Mucosa of gallbladder (tissue), 1 donor: ENCODE data around the gene ZDHHC8. TPM values are rescaled to one million over a fixed set of nuclear protein-coding genes. Genes with fewer than 3 reads are reported as not detected.

Source experiments
- DNase-seq: peaks from one replicate; pipeline ENCODE4 v3.0.0-alpha.2; 2020; ENCODE audit warnings: low spot score
- total RNA-seq: library from RNA; stranded (reverse); gene quantifications from one replicate; pipeline ENCODE4 v1.2.1, GENCODE V29; 2021
- donor health status: DM: no; HTN: no; CAD: no.

Gene ZDHHC8
- total RNA-seq, 1 donor from 2014 or later, result 64.8 TPM

- no peak for DNase-seq
Measured at GRCh38 chr22:20129747-20130014, 1.9 kb upstream of the ZDHHC8 start.

DNA sequence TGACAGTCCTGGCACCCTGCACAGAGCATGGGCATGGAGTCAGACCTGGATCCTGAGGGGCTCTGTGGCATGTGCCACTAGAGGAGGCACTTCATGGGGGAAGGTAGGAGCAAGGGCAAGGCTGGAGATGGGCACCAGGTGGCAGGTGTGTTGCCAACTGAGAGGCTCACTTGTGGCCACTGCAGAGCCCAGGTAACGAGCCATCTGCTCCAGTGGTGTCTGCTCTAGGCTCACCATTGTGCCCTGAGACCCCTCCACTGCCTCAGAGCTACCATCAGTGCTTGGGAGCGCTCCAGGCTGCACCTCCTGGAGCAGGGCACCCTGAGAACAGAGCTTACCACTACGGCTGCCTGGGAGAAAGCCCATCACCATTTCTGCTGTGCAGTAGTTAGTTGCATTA is 1.3 kb upstream of the ZDHHC8 start:
- DNase-seq, result no peak

GRCh38 chr22:20130731-20131596 is 640 bp upstream of the ZDHHC8 start:
- peak; percentile 72 for DNase-seq

- no peak for DNase-seq
Measured at GRCh38 chr22:20131859-20132685, 468 bp downstream of the ZDHHC8 start.

GRCh38 chr22:20132686-20133246 is 1.2 kb downstream of the ZDHHC8 start:
- DNase-seq, result no peak

- DNase-seq, result no peak
Measured at GRCh38 chr22:20133930-20134549, 2.4 kb downstream of the ZDHHC8 start.

DNA sequence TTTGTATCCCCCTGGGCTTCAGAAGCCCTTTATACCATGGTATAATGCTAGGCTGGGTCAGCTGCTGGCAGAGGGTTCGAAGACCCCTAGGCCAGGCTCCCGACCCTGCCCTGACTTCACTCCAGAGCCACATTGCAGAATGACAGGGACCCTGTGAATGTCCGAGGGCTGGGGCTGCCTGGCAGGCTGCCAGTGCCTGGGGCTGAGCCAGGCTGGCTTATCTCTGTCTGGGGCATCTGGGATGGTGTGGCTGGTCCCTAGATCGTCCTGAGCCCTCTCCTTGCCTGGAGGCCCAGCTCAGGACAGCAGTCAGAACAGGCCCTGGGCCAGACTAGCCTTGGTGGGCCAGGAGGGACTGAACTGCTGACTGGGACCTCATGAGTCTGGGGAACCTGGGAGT is 3.7 kb downstream of the ZDHHC8 start:
- no peak for DNase-seq

- DNase-seq, result no peak
Measured at GRCh38 chr22:20135806-20136602, 4.4 kb downstream of the ZDHHC8 start.

DNA sequence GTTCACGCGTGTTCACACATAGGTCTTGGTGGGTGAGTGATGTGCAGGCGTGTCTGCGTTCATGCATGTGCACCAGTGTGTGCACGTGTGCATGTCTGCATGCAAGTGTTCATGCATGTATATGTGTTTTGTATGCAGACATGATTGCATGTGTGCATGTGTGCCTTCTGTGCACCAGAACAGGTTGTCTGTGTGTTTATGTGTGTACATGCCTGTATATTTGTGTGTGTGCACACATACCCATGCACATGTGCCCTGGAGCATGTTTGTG is 4.9 kb downstream of the ZDHHC8 start:
- no peak for DNase-seq

DNA sequence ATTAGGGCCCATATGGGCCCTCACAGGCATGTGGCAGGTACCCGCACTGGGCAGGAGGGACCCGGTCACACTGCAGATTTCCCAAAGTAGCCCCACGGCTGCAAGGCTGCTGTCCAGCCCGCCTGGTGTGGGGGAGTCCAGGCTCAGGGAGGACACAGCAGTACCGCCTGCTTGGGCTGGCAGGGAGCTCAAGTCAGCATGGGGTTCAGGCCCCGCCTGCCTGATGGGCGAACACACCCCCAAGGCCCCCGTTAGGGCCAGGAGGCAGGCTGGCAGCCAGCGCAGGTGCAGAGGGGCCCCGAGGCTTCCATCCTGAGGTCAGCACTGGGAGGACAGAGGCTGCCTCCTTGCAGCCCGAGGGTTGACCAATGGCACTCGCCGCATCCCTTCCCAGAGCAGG is 5.5 kb downstream of the ZDHHC8 start:
- no peak for DNase-seq

DNA sequence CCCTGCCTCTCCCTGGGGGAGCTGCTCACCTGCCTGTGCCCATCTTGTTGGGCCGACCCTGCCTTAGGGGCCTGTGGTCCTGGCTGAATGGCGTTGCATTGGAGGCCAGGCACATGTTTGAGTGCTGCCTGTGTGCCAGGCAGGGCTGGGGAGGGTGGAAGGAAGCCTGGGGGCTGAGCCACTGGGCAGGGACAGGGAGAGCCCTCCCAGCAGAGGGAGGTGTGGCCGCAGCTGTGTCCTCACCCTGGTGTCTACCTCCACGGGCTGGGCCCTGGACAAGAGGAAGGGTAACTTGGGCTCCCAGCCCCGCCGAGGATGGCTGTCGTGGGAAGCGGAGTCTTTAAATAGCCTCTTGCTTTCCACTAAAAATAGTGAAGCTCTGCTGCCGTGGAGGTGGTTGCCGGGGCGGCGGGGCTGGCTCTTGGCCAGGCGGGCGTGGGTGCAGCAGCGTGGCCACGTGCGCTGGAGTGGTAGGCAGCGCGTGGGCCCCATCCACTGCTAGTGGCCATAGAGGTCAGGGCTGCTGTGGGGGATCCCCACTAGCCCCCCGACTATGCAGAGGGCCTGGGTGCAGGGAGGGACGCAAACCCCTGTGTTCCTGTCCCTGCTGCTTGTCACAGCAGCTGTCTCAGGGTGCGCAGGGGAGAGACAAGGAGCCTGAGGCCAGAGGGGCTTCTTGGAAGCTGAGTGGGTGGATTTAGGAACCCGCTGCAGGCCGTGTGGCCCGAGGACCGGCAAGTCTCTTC is 6.2 kb downstream of the ZDHHC8 start:
- no peak for DNase-seq

DNA sequence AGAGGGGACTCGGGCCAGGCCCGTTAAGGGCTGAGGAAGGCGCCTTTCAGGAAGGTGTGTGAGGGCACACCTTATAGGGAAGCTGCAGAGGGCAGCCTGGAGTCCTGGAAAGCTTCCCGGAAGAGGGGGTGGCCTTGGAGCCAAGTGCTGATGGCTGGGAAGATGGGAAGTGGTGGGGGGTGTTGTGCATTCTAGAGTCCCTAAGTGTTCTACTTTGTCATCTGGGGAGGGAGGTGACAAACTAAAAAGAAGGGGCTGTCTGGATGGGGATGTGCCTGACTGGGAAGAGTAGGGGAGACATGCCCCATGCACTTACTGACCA is 6.8 kb downstream of the ZDHHC8 start:
- DNase-seq, result no peak

- DNase-seq, result no peak
Measured at GRCh38 chr22:20138868-20139267, 7.3 kb downstream of the ZDHHC8 start.

- no peak for DNase-seq
Measured at GRCh38 chr22:20139391-20140106, 7.9 kb downstream of the ZDHHC8 start.

DNA sequence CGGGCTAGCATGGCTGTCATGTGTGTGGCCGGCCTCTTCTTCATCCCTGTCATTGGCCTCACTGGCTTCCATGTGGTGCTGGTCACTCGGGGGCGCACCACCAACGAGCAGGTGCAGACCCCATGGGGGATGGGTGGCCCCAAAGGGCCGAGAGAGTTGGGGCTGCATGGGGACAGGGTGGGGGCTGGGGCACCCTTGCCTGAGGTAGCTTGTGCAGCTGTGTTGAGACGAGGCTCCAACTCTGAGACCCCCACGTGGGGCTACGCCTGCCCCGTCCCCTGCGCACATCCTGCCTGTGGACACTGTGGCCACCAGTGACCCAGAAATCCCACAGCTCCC is 8.5 kb downstream of the ZDHHC8 start:
- DNase-seq, result no peak

- DNase-seq, result no peak
Measured at GRCh38 chr22:20140521-20140964, 8.9 kb downstream of the ZDHHC8 start.

- DNase-seq, result no peak
Measured at GRCh38 chr22:20141186-20142077, 9.8 kb downstream of the ZDHHC8 start.

DNA sequence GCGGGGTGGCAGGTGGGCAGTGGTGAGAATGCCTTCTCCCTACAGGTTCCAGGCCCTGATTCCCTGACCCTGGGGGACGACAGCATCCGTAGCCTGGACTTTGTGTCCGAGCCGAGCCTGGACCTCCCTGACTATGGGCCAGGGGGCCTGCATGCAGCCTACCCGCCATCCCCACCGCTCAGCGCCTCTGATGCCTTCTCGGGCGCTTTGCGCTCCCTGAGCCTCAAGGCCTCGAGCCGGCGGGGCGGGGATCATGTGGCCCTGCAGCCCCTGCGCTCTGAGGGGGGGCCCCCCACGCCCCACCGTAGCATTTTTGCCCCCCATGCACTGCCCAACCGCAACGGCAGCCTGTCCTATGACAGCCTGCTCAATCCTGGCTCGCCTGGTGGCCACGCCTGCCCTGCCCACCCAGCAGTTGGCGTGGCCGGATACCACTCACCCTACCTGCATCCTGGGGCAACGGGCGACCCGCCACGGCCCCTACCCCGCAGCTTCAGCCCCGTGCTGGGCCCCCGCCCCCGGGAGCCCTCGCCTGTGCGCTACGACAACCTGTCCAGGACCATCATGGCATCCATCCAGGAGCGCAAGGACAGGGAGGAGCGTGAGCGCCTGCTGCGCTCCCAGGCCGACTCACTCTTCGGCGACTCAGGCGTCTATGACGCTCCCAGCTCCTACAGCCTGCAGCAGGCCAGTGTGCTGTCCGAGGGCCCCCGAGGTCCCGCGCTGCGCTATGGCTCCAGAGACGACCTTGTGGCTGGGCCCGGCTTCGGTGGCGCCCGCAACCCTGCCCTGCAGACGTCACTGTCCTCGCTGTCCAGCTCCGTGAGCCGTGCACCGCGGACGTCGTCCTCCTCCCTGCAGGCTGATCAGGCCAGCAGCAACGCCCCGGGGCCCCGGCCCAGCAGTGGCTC is 11.4 kb downstream of the ZDHHC8 start:
- no peak for DNase-seq
